ENCODE measurements around the gene C5orf34.
A peak's percentile ranks its signal among the peaks of the same experiment; 100 is the strongest.
"Not testable (repeated sequence)": the region's sequence is repeated elsewhere in the genome, so short reads cannot be mapped to it uniquely, and the experiment has no call there.

Gene C5orf34

GRCh38 chr5:43514816-43515677 lies at the start of gene C5orf34:
Gene C5orf34 (minus strand): TSS chr5:43515148. CDS start chr5:43509339, 5,809 bp downstream.
- H3K4me1 Mint-ChIP-seq (ENCODE audit: low read depth): peaks cover 22% of the 10 kb centered on the region
- H3K9me3 Mint-ChIP-seq: no peaks in the 10 kb centered on the region
- H3K36me3 Mint-ChIP-seq (ENCODE audit: low read depth): peaks cover 12% of the 10 kb centered on the region
- no peaks in the 10 kb centered on the region for H3K27me3 Mint-ChIP-seq
- H3K4me3 Mint-ChIP-seq: peak within 1 kb of the TSS; percentile 97
- peak within 1 kb of the TSS; percentile 95 for H3K27ac Mint-ChIP-seq

GRCh38 chr5:43564289-43564850 lies 49.4 kb upstream of the C5orf34 start:
- H3K4me3 Mint-ChIP-seq: no peak overlapping the region
- H3K4me1 Mint-ChIP-seq (ENCODE audit: low read depth): no peaks in the 10 kb centered on the region
- H3K9me3 Mint-ChIP-seq: no peaks in the 10 kb centered on the region
- no peaks in the 10 kb centered on the region for H3K36me3 Mint-ChIP-seq (ENCODE audit: low read depth)
- no peak overlapping the region for H3K27ac Mint-ChIP-seq
- no peaks in the 10 kb centered on the region for H3K27me3 Mint-ChIP-seq

- Mint-ChIP-seq H3K27ac (no peak overlapping the region), H3K36me3 (ENCODE audit: low read depth) (no peaks in the 10 kb centered on the region), H3K4me3 (no peak overlapping the region), H3K9me3 (no peaks in the 10 kb centered on the region), H3K4me1 (ENCODE audit: low read depth) (peaks cover 3% of the 10 kb centered on the region), H3K27me3 (no peaks in the 10 kb centered on the region)
Observed at GRCh38 chr5:43563321-43563720, 48.4 kb upstream of the C5orf34 start.

- no peak overlapping the region for H3K27ac Mint-ChIP-seq
- H3K4me3 Mint-ChIP-seq: no peak overlapping the region
- H3K9me3 Mint-ChIP-seq: no peaks in the 10 kb centered on the region
- no peaks in the 10 kb centered on the region for H3K27me3 Mint-ChIP-seq
- H3K4me1 Mint-ChIP-seq (ENCODE audit: low read depth): peaks cover 9% of the 10 kb centered on the region
- no peaks in the 10 kb centered on the region for H3K36me3 Mint-ChIP-seq (ENCODE audit: low read depth)
Observed at GRCh38 chr5:43561356-43561755, 46.4 kb upstream of the C5orf34 start.

- Mint-ChIP-seq H3K36me3 (ENCODE audit: low read depth) (no peaks in the 10 kb centered on the region), H3K4me3 (no peak overlapping the region), H3K27ac (no peak overlapping the region), H3K4me1 (ENCODE audit: low read depth) (peaks cover 9% of the 10 kb centered on the region), H3K9me3 (no peaks in the 10 kb centered on the region), H3K27me3 (no peaks in the 10 kb centered on the region)
Observed at GRCh38 chr5:43560128-43560527, 45.2 kb upstream of the C5orf34 start.

GRCh38 chr5:43556857-43557542 lies 42.1 kb upstream of the C5orf34 start, which contains the start of gene PAIP1:
Gene PAIP1 (minus strand): TSS chr5:43557077. CDS start chr5:43556846, 231 bp downstream.
- H3K9me3 Mint-ChIP-seq: no peaks in the 10 kb centered on the region
- H3K36me3 Mint-ChIP-seq (ENCODE audit: low read depth): no peaks in the 10 kb centered on the region
- peaks cover 9% of the 10 kb centered on the region for H3K4me1 Mint-ChIP-seq (ENCODE audit: low read depth)
- H3K4me3 Mint-ChIP-seq: peak within 1 kb of the TSS; percentile 89
- no peaks in the 10 kb centered on the region for H3K27me3 Mint-ChIP-seq
- peak within 1 kb of the TSS; percentile 95 for H3K27ac Mint-ChIP-seq

GRCh38 chr5:43556607-43556856 lies 41.6 kb upstream of the C5orf34 start:
- H3K4me1 Mint-ChIP-seq (ENCODE audit: low read depth); H3K9me3 Mint-ChIP-seq; H3K36me3 Mint-ChIP-seq (ENCODE audit: low read depth); H3K27me3 Mint-ChIP-seq; H3K27ac Mint-ChIP-seq: not testable (repeated sequence)
- peak overlapping the region; percentile 89 for H3K4me3 Mint-ChIP-seq

GRCh38 chr5:43555895-43556606 lies 41.1 kb upstream of the C5orf34 start:
- no peaks in the 10 kb centered on the region for H3K9me3 Mint-ChIP-seq
- H3K4me3 Mint-ChIP-seq: no peak overlapping the region
- H3K27ac Mint-ChIP-seq: peak overlapping the region; percentile 91
- H3K36me3 Mint-ChIP-seq (ENCODE audit: low read depth): peaks cover 2% of the 10 kb centered on the region
- H3K4me1 Mint-ChIP-seq (ENCODE audit: low read depth): peaks cover 12% of the 10 kb centered on the region
- H3K27me3 Mint-ChIP-seq: no peaks in the 10 kb centered on the region

- Mint-ChIP-seq H3K4me3 (no peak overlapping the region), H3K9me3 (no peaks in the 10 kb centered on the region), H3K27ac (no peak overlapping the region), H3K27me3 (no peaks in the 10 kb centered on the region), H3K36me3 (ENCODE audit: low read depth) (peaks cover 11% of the 10 kb centered on the region), H3K4me1 (ENCODE audit: low read depth) (peaks cover 16% of the 10 kb centered on the region)
Observed at GRCh38 chr5:43554497-43554896, 39.5 kb upstream of the C5orf34 start.

- Mint-ChIP-seq H3K4me3 (no peak overlapping the region), H3K27me3 (no peaks in the 10 kb centered on the region), H3K27ac (no peak overlapping the region), H3K9me3 (no peaks in the 10 kb centered on the region), H3K36me3 (ENCODE audit: low read depth) (peaks cover 16% of the 10 kb centered on the region), H3K4me1 (ENCODE audit: low read depth) (peaks cover 17% of the 10 kb centered on the region)
Observed at GRCh38 chr5:43553381-43553780, 38.4 kb upstream of the C5orf34 start.

GRCh38 chr5:43551731-43552130 lies 36.8 kb upstream of the C5orf34 start:
- no peak overlapping the region for H3K4me3 Mint-ChIP-seq
- H3K27ac Mint-ChIP-seq: no peak overlapping the region
- peaks cover 31% of the 10 kb centered on the region for H3K36me3 Mint-ChIP-seq (ENCODE audit: low read depth)
- H3K4me1 Mint-ChIP-seq (ENCODE audit: low read depth): peaks cover 11% of the 10 kb centered on the region
- no peaks in the 10 kb centered on the region for H3K27me3 Mint-ChIP-seq
- H3K9me3 Mint-ChIP-seq: no peaks in the 10 kb centered on the region

GRCh38 chr5:43549272-43549671 lies 34.3 kb upstream of the C5orf34 start:
- not testable (repeated sequence) for H3K9me3 Mint-ChIP-seq, H3K4me3 Mint-ChIP-seq, H3K27me3 Mint-ChIP-seq, H3K27ac Mint-ChIP-seq
- peaks cover 17% of the 10 kb centered on the region for H3K4me1 Mint-ChIP-seq (ENCODE audit: low read depth)
- H3K36me3 Mint-ChIP-seq (ENCODE audit: low read depth): peaks cover 55% of the 10 kb centered on the region

- Mint-ChIP-seq H3K27me3 (no peaks in the 10 kb centered on the region), H3K27ac (no peak overlapping the region), H3K9me3 (no peaks in the 10 kb centered on the region), H3K36me3 (ENCODE audit: low read depth) (peaks cover 59% of the 10 kb centered on the region), H3K4me3 (no peak overlapping the region), H3K4me1 (ENCODE audit: low read depth) (peaks cover 17% of the 10 kb centered on the region)
Observed at GRCh38 chr5:43548358-43548757, 33.4 kb upstream of the C5orf34 start.

- H3K4me3 Mint-ChIP-seq: no peak overlapping the region
- no peaks in the 10 kb centered on the region for H3K9me3 Mint-ChIP-seq
- peaks cover 17% of the 10 kb centered on the region for H3K4me1 Mint-ChIP-seq (ENCODE audit: low read depth)
- no peaks in the 10 kb centered on the region for H3K27me3 Mint-ChIP-seq
- peaks cover 64% of the 10 kb centered on the region for H3K36me3 Mint-ChIP-seq (ENCODE audit: low read depth)
- no peak overlapping the region for H3K27ac Mint-ChIP-seq
Observed at GRCh38 chr5:43547532-43547931, 32.6 kb upstream of the C5orf34 start.

GRCh38 chr5:43543434-43543833 lies 28.5 kb upstream of the C5orf34 start:
- Mint-ChIP-seq H3K4me1 (ENCODE audit: low read depth) (peaks cover 6% of the 10 kb centered on the region), H3K27me3 (no peaks in the 10 kb centered on the region), H3K4me3 (no peak overlapping the region), H3K9me3 (no peaks in the 10 kb centered on the region), H3K36me3 (ENCODE audit: low read depth) (peaks cover 67% of the 10 kb centered on the region), H3K27ac (no peak overlapping the region)

Data from stimulated activated naive CD8-positive, alpha-beta T cell treated with anti-CD3 and anti-CD28 coated beads, Interleukin-15, Interleukin-2, amounts not matched to agents 100 ng/mL and 50 ng/mL, for 24 hours (primary cell).